ENCODE results near the gene CLDN16.

GRCh38 chr3:190433626-190434025 lies 45.7 kb downstream of the CLDN16 start:
- no peak for TF ChIP-seq CTCF (IDR thresholded peaks at IDR 0.05)
- TF ChIP-seq POLR2A (IDR thresholded peaks at IDR 0.05) = no peak

Data from upper lobe of left lung (tissue), 4 donors.